A673 (cell line): ENCODE measurements around the gene TMCC1.

Source experiments
- EZH2 ChIP-seq: fragments of 200-600 bp; sonication (generic); IDR thresholded peaks from 2 replicates; pipeline ENCODE4 v1.6.1; 2017; ENCODE audit warnings: borderline replicate concordance, low read depth, mild to moderate bottlenecking, mixed read lengths, antibody characterized with exemption, low read length; ENCODE audit not compliant: poor library complexity, severe bottlenecking
- TF ChIP-seq, protein P1 (sequence below): fragments of 300-800, 200-600 bp; sonication (generic); conservative IDR thresholded peaks from 2 replicates; pipeline ENCODE4 v1.5.1; 2017; ENCODE audit warnings: low read depth, mild to moderate bottlenecking, antibody characterized with exemption, low read length, moderate library complexity, mixed read lengths

DNA sequence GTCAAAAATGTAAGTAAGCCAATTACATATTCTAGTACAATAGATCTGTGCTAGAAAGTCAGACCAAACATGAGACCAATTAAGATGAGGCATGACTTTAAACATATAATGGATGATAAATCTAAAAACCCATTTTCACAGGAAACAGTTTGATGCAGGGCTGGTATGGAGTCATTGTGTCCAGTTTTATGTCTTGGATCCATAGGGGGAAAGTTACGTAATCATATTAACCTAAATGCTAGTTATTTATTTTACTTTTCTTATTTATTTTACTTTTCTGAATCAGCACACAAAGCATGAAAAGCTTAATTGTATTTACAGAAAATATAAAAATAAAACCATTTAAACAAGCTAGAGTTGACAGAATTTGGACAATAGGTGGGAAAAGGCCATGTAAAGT lies 26.3 kb upstream of the TMCC1 start:
- TF ChIP-seq, protein P1, sequence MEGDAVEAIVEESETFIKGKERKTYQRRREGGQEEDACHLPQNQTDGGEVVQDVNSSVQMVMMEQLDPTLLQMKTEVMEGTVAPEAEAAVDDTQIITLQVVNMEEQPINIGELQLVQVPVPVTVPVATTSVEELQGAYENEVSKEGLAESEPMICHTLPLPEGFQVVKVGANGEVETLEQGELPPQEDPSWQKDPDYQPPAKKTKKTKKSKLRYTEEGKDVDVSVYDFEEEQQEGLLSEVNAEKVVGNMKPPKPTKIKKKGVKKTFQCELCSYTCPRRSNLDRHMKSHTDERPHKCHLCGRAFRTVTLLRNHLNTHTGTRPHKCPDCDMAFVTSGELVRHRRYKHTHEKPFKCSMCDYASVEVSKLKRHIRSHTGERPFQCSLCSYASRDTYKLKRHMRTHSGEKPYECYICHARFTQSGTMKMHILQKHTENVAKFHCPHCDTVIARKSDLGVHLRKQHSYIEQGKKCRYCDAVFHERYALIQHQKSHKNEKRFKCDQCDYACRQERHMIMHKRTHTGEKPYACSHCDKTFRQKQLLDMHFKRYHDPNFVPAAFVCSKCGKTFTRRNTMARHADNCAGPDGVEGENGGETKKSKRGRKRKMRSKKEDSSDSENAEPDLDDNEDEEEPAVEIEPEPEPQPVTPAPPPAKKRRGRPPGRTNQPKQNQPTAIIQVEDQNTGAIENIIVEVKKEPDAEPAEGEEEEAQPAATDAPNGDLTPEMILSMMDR = no peak
- TF ChIP-seq EZH2 = no peak
